Mesenchymal stem cell (in vitro differentiated cells and primary cell): ENCODE results near the gene BTG4.
A peak's percentile ranks its signal among the peaks of the same experiment; 100 is the strongest.

Experiments
- DNase-seq: peaks from one replicate; pipeline ENCODE4 v3.0.0-alpha.2; 2013
- H2AFZ ChIP-seq: one replicate; pipeline ENCODE4 v1.6.1; 2013; ENCODE audit warnings: low read depth, mild to moderate bottlenecking, control low read depth, inconsistent platforms, low read length, moderate library complexity
- H2AK5ac ChIP-seq: 2 replicates; pipeline ENCODE4 v1.6.1; 2013; ENCODE audit warnings: low read length, moderate library complexity, mild to moderate bottlenecking, inconsistent platforms; ENCODE audit not compliant: severe bottlenecking
- H2BK120ac ChIP-seq: one replicate; pipeline ENCODE4 v1.6.1; 2013; ENCODE audit warnings: low read depth, mild to moderate bottlenecking, inconsistent platforms, low read length, moderate library complexity
- H2BK12ac ChIP-seq, 2 experiments: one replicate each; pipeline ENCODE4 v1.6.1; 2013; ENCODE audit warnings: inconsistent platforms in 2 of 2, low read length in 2 of 2, mild to moderate bottlenecking in 2 of 2, moderate library complexity in 2 of 2, control low read depth in 1 of 2
- H2BK15ac ChIP-seq: one replicate; pipeline ENCODE4 v1.6.1; 2013; ENCODE audit warnings: mild to moderate bottlenecking, low read depth, inconsistent platforms; ENCODE audit not compliant: poor library complexity, severe bottlenecking
- H2BK5ac ChIP-seq: 2 replicates; pipeline ENCODE4 v1.6.1; 2013; ENCODE audit warnings: low read depth, mild to moderate bottlenecking, low read length, control low read depth, inconsistent platforms; ENCODE audit not compliant: poor library complexity, severe bottlenecking
- H3K14ac ChIP-seq, 2 experiments: one replicate each; pipeline ENCODE4 v1.6.1; 2013; ENCODE audit warnings: inconsistent platforms in 2 of 2, low read length in 2 of 2, control low read depth in 1 of 2, mild to moderate bottlenecking in 1 of 2, moderate library complexity in 1 of 2
- H3K18ac ChIP-seq, 2 experiments: one replicate each; pipeline ENCODE4 v1.6.1; 2013; ENCODE audit warnings: inconsistent platforms in 2 of 2, low read length in 2 of 2, control low read depth in 1 of 2, low read depth in 1 of 2, mild to moderate bottlenecking in 1 of 2
- H3K23ac ChIP-seq, 2 experiments: one replicate each; pipeline ENCODE4 v1.6.1; 2013; ENCODE audit warnings: inconsistent platforms in 2 of 2, low read length in 2 of 2, mild to moderate bottlenecking in 2 of 2, moderate library complexity in 2 of 2, control low read depth in 1 of 2
- H3K27ac ChIP-seq: 2 replicates; pipeline ENCODE4 v1.5.1; 2013; ENCODE audit warnings: mild to moderate bottlenecking, moderate library complexity, low read length, control low read depth, inconsistent platforms; ENCODE audit not compliant: poor library complexity, severe bottlenecking
- H3K27me3 ChIP-seq, 2 experiments: 2 replicates each; pipeline versions ENCODE4 v1.6.1 to v1.7.0; 2013; ENCODE audit warnings: low read length in 2 of 2, mild to moderate bottlenecking in 2 of 2, moderate library complexity in 2 of 2, control low read depth in 1 of 2, inconsistent platforms in 1 of 2; ENCODE audit not compliant: control insufficient read depth in 1 of 2, insufficient read depth in 1 of 2
- H3K36me3 ChIP-seq, 2 experiments: 2 replicates each; pipeline versions ENCODE4 v1.6.1 to v1.7.0; 2013; ENCODE audit warnings: low read length in 2 of 2, control low read depth in 1 of 2, inconsistent platforms in 1 of 2, low read depth in 1 of 2, mild to moderate bottlenecking in 1 of 2; ENCODE audit not compliant: insufficient read depth in 2 of 2, control insufficient read depth in 1 of 2
- H3K4ac ChIP-seq, 2 experiments: one replicate each; pipeline ENCODE4 v1.6.1; 2013; ENCODE audit warnings: inconsistent platforms in 2 of 2, low read length in 2 of 2, mild to moderate bottlenecking in 2 of 2, moderate library complexity in 2 of 2, control low read depth in 1 of 2, low read depth in 1 of 2
- H3K4me1 ChIP-seq: 2 replicates; pipeline ENCODE4 v1.6.1; 2013; ENCODE audit warnings: low read depth, low read length, control low read depth; ENCODE audit not compliant: control insufficient read depth, insufficient read depth
- H3K4me2 ChIP-seq: 2 replicates; pipeline ENCODE4 v1.6.1; 2013; ENCODE audit warnings: low read length, mild to moderate bottlenecking, inconsistent platforms; ENCODE audit not compliant: poor library complexity, severe bottlenecking
- H3K4me3 ChIP-seq, 2 experiments: 2 replicates each; pipeline versions ENCODE4 v1.5.1 to v1.7.0; 2013; ENCODE audit warnings: low read length in 2 of 2, mild to moderate bottlenecking in 2 of 2, control low read depth in 1 of 2, low read depth in 1 of 2; ENCODE audit not compliant: insufficient read depth in 1 of 2
- H3K79me1 ChIP-seq: replicated peaks from 2 replicates; pipeline ENCODE4 v1.6.1; 2013; ENCODE audit warnings: mild to moderate bottlenecking, control low read depth, low read length, inconsistent platforms; ENCODE audit not compliant: poor library complexity, severe bottlenecking
- H3K9ac ChIP-seq: 2 replicates; pipeline ENCODE4 v1.7.0; 2013; ENCODE audit warnings: mild to moderate bottlenecking, low read length, moderate library complexity
- H3K9me3 ChIP-seq: 2 replicates; pipeline ENCODE4 v1.7.0; 2013; ENCODE audit warnings: mild to moderate bottlenecking, low read length; ENCODE audit not compliant: control insufficient read depth
- H4K8ac ChIP-seq: one replicate; pipeline ENCODE4 v1.6.1; 2013; ENCODE audit warnings: inconsistent platforms, mild to moderate bottlenecking, low read length, moderate library complexity
- H4K91ac ChIP-seq: one replicate; pipeline ENCODE4 v1.6.1; 2013; ENCODE audit warnings: mild to moderate bottlenecking, low read length, inconsistent platforms
- WGBS: methylation state at CpG from one replicate; pipeline ENCODE4 v1.1.7; 2013; ENCODE audit warnings: mixed read lengths; 5-methylcytosine and 5-hydroxymethylcytosine counted together

BTG4 gene

DNA sequence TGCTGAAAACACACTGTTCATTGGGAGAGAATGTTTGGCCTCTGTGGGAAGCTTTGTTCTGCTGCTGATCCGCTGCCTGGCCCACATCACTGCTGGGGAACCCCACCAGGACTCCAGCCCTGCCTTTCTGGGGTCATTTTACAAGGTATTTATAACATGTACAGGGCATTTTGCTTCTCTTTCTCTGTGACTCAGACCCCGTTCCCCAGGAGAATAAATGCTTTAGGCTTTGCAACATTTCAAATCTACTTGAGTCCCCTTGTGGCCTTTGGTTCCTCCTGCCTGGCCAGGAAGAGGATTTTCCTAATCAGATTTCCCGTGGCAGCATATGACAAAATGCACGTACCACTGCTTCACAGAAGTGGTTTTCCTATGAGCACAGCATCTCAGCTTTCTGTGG lies 43.0 kb downstream of the BTG4 start:
- H2BK15ac ChIP-seq = no peak overlapping the region
- no peaks in the 10 kb centered on the region for H3K27me3 ChIP-seq
- no peak overlapping the region for H2BK5ac ChIP-seq
- WGBS = 75% methylated on average over 4 of the region's 4 CpGs
- no peak overlapping the region for H3K9ac ChIP-seq
- no peaks in the 10 kb centered on the region for H3K36me3 ChIP-seq
- no peak overlapping the region for H4K8ac ChIP-seq
- H2BK120ac ChIP-seq = no peak overlapping the region
- no peak overlapping the region for H3K18ac ChIP-seq
- no peaks in the 10 kb centered on the region for H3K79me1 ChIP-seq
- H2AK5ac ChIP-seq = no peak overlapping the region
- H3K4me2 ChIP-seq = no peak overlapping the region
- peak; percentile 15 for DNase-seq
- H2AFZ ChIP-seq = no peak overlapping the region
- H4K91ac ChIP-seq = no peak overlapping the region
- H3K27ac ChIP-seq = no peak overlapping the region
- H3K4ac ChIP-seq = no peak overlapping the region
- H3K4me3 ChIP-seq = no peak overlapping the region
- H3K4me1 ChIP-seq = no peaks in the 10 kb centered on the region
- no peak overlapping the region for H2BK12ac ChIP-seq
- H3K23ac ChIP-seq = no peak overlapping the region
- H3K9me3 ChIP-seq = no peaks in the 10 kb centered on the region
- H3K14ac ChIP-seq = no peak overlapping the region

DNA sequence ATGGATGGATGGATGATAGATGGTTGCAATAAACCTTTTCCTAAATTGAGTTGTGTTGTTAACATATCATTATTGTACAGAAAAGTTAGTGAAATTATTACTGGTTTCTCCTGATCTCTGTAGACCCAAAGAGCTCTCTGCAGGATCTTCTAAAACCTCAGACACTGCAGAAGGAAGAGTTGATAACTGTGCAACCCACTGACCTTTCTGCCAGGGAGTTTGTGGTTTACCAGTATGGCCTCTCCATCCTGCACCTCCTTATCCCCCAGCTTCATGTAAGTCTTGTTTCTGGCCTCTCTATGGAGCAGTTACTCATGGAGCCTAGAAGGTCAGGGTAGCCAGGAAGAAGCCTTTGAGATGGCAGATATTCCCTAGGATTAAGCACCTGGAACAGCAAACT lies 45.6 kb downstream of the BTG4 start:
- no peak overlapping the region for H2BK120ac ChIP-seq
- H3K4me1 ChIP-seq = no peaks in the 10 kb centered on the region
- H3K4me3 ChIP-seq = no peak overlapping the region
- no peak overlapping the region for H4K91ac ChIP-seq
- no peaks in the 10 kb centered on the region for H3K36me3 ChIP-seq
- H3K9ac ChIP-seq = no peak overlapping the region
- no peak overlapping the region for H3K4ac ChIP-seq
- no peak overlapping the region for H3K14ac ChIP-seq
- no peak overlapping the region for H2BK5ac ChIP-seq
- H2BK12ac ChIP-seq = no peak overlapping the region
- H2BK15ac ChIP-seq = no peak overlapping the region
- H3K9me3 ChIP-seq = no peaks in the 10 kb centered on the region
- no peak overlapping the region for H4K8ac ChIP-seq
- no peak for DNase-seq
- no peaks in the 10 kb centered on the region for H3K79me1 ChIP-seq
- no peak overlapping the region for H3K27ac ChIP-seq
- H3K27me3 ChIP-seq = no peaks in the 10 kb centered on the region
- H3K4me2 ChIP-seq = no peak overlapping the region
- no peak overlapping the region for H3K23ac ChIP-seq
- H3K18ac ChIP-seq = no peak overlapping the region
- H2AK5ac ChIP-seq = no peak overlapping the region
- H2AFZ ChIP-seq = no peak overlapping the region

DNA sequence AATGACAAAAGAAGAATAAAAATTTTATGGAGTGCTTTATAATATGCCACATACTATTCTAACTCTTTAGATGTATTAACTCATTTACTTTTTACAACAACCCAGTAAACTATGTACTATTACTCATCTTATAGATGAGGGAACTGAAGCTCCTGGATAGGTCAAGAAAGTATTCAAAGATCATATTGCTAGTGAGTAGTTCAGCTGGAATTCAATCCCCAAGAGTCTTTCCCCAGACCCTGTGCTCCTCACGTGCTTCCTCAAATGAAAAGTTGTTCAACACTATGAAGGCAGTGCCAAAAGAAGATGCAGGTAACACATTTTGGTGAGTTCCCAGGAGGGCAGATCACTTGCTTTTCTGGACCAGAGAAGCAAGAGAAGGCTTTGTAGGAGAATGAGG lies 46.8 kb downstream of the BTG4 start:
- Histone ChIP-seq H2AK5ac (no peak overlapping the region), H3K23ac (no peak overlapping the region), H3K79me1 (no peaks in the 10 kb centered on the region), H3K4ac (no peak overlapping the region), H2BK5ac (no peak overlapping the region), H3K9ac (no peak overlapping the region), H2BK120ac (no peak overlapping the region), H2BK15ac (no peak overlapping the region), H2BK12ac (no peak overlapping the region), H3K4me3 (no peak overlapping the region), H3K9me3 (no peaks in the 10 kb centered on the region), H3K27me3 (peaks cover 0 to 2% of the 10 kb centered on the region in 2 experiments), H3K14ac (no peak overlapping the region), H3K4me2 (no peak overlapping the region), H4K91ac (no peak overlapping the region), H2AFZ (no peak overlapping the region), H3K4me1 (no peaks in the 10 kb centered on the region), H3K36me3 (no peaks in the 10 kb centered on the region), H4K8ac (no peak overlapping the region), H3K27ac (no peak overlapping the region), H3K18ac (no peak overlapping the region)
- WGBS = 13% methylated on average over 1 of the region's 1 CpG
- no peak for DNase-seq

DNA sequence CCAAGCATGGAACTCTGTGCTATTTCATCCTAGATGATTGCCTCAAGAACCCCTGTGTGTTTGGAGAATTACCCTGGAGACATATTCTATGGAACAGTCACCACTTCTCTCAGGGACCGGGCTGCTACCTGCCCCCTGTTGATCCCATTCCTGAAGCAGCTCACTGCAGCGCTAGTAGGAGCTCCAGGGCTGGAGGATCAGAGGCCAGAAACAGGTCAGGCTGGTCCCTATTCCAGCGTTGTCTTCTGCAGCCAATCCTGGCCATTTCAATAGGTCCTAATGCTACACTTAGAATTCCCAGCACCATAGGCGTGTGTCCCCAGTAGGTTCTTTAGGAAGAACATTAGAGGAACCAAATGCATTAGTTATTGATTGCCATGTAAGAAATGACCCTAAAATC lies 48.9 kb downstream of the BTG4 start:
- H2BK15ac ChIP-seq = no peak overlapping the region
- no peak overlapping the region for H2BK120ac ChIP-seq
- H3K79me1 ChIP-seq = no peaks in the 10 kb centered on the region
- H3K9me3 ChIP-seq = no peaks in the 10 kb centered on the region
- no peak overlapping the region for H3K9ac ChIP-seq
- WGBS = 81% methylated on average over 3 of the region's 4 CpGs
- H3K27ac ChIP-seq = no peak overlapping the region
- H3K4ac ChIP-seq = no peak overlapping the region
- no peak overlapping the region for H4K8ac ChIP-seq
- H2AFZ ChIP-seq = no peak overlapping the region
- no peak overlapping the region for H3K18ac ChIP-seq
- no peaks in the 10 kb centered on the region for H3K4me1 ChIP-seq
- H3K14ac ChIP-seq = no peak overlapping the region
- H3K36me3 ChIP-seq = no peaks in the 10 kb centered on the region
- H3K4me2 ChIP-seq = no peak overlapping the region
- H3K23ac ChIP-seq = no peak overlapping the region
- no peak overlapping the region for H3K4me3 ChIP-seq
- H2BK5ac ChIP-seq = no peak overlapping the region
- no peak overlapping the region for H2BK12ac ChIP-seq
- H3K27me3 ChIP-seq = peaks cover 7 to 18% of the 10 kb centered on the region in 2 experiments
- no peak overlapping the region for H2AK5ac ChIP-seq
- H4K91ac ChIP-seq = no peak overlapping the region
- no peak for DNase-seq
